DND-41 (cell line): ENCODE results near the gene S1PR2.

Experiments used
- CTCF ChIP-seq: IDR thresholded peaks from 2 replicates; pipeline ENCODE4 v1.5.1; 2012; ENCODE audit warnings: borderline replicate concordance, low read length, moderate library complexity, mild to moderate bottlenecking; ENCODE audit not compliant: poor library complexity, severe bottlenecking; ENCODE audit errors: extremely low read depth
- EZH2 ChIP-seq: IDR thresholded peaks from 3 replicates; pipeline ENCODE4 v1.6.1; 2012; ENCODE audit warnings: borderline replicate concordance, low read depth, mild to moderate bottlenecking, moderate library complexity, low read length, inconsistent platforms; ENCODE audit not compliant: severe bottlenecking

GRCh38 chr19:10231612-10232228 lies 589 bp upstream of the S1PR2 start:
- TF ChIP-seq CTCF (no peak), EZH2 (no peak)
